GM10266 (cell line): Measurements from ENCODE around the gene CETN3.

ENCODE experiments used
- DNase-seq: peaks from one replicate; pipeline ENCODE4 v3.0.0; 2012; ENCODE audit errors: extremely low spot score
- TF ChIP-seq, protein P1 (sequence below): IDR thresholded peaks from 2 replicates; pipeline ENCODE4 v1.5.1; 2012; ENCODE audit warnings: mild to moderate bottlenecking, low read depth; ENCODE audit not compliant: control insufficient read depth, insufficient read depth; ENCODE audit errors: missing control alignments

The CETN3 gene

DNA sequence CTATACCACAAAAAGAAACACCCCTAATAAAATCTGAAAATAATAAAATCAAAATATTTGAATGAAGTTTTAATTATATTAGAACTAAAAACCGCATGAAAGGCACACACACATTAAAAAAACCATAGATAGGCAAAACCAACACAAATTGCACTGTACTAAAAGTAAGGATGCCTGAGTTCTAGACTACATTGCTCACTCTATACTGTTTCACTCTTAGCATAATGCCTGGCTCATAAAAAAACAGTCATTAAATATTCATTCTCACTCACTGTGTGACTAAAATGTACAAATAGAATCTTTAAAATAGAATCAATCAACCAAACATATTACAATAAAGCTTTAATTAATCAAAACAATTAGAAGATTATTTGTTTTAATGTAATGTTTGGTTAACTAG is 41.7 kb downstream of the CETN3 start:
- TF ChIP-seq, protein P1, sequence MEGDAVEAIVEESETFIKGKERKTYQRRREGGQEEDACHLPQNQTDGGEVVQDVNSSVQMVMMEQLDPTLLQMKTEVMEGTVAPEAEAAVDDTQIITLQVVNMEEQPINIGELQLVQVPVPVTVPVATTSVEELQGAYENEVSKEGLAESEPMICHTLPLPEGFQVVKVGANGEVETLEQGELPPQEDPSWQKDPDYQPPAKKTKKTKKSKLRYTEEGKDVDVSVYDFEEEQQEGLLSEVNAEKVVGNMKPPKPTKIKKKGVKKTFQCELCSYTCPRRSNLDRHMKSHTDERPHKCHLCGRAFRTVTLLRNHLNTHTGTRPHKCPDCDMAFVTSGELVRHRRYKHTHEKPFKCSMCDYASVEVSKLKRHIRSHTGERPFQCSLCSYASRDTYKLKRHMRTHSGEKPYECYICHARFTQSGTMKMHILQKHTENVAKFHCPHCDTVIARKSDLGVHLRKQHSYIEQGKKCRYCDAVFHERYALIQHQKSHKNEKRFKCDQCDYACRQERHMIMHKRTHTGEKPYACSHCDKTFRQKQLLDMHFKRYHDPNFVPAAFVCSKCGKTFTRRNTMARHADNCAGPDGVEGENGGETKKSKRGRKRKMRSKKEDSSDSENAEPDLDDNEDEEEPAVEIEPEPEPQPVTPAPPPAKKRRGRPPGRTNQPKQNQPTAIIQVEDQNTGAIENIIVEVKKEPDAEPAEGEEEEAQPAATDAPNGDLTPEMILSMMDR = no peak
- DNase-seq = no peak

GRCh38 chr5:90366948-90367347 is 42.6 kb downstream of the CETN3 start:
- TF ChIP-seq, protein P1 = no peak
- DNase-seq = no peak

DNA sequence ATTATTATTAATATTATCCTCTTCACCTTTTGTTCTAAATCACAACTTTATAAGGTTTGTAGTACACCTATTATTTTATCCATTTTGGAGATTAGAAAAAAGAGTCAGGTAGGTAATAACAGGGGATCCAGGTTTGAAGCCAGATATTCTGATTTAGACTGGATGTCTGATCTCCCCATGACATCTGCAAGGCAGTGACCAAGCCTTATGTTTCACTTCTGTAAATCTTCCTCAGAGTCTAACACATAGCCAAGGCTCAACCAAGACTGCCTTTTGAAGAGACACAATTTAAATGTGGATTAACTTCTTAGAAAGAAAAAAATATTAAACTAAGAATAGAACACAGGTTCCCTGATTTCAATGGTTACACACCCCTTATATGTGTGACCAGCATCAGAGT is 44.2 kb downstream of the CETN3 start:
- no peak for DNase-seq
- TF ChIP-seq, protein P1 = no peak

GRCh38 chr5:90359073-90359920 is 50.3 kb downstream of the CETN3 start:
- TF ChIP-seq, protein P1 = no peak
- no peak for DNase-seq

DNA sequence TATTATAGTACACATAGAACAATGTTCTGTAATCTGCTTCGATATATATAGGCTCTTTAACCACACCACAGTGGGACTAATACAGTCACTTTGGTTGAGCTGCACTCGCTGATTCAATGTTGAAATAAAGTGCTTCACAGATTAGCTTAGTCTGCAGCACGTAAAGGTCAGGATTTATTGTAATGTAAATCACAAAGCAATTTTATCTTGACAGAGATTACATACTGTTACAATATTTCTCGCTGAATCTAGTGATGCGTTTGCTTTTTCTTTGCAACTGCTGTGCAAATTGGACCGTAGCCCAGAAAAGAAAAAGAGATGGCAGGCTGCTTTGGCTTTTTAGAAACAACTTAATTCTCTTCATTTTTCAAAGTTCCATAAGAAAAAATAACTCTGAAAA is 52.9 kb downstream of the CETN3 start:
- no peak for DNase-seq
- TF ChIP-seq, protein P1 = no peak

DNA sequence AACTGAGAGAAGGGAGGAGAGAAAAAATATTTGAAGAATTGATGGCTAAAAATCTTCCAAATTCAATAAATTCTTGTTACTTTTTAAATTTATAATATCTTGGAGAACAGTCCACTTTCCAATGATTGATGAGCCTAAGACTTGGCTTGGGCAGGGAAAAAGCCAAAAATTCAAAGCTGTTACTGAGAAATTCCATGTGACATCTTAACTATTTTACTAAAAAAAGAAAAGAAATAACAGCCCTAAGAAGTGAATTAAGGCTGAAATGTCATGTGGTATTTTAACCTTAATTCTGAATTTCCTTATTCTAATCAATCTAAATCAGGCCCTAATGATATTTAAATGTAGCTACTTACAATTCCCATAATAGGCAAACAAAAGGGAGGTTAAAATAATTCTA is 53.4 kb downstream of the CETN3 start:
- TF ChIP-seq, protein P1 = no peak
- DNase-seq = no peak

DNA sequence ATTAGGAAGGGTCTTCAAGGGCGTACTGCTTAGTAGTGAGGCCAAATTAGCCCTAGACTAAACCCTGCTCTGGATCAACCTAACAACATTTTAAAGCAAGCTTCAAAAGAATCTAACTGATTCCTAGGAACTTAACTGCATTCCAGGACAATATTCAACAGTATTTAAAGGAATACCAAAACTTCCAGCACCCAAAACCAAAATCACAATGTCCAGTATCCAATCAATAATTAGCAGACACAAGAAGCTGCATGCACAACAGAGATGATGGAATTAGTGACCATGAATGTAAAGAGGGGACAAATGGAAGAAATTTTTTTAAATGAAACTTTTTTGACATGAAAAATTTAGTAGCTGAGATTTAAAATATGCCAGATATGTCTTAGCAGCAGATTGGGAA is 53.9 kb downstream of the CETN3 start:
- TF ChIP-seq, protein P1 = no peak
- no peak for DNase-seq
